Heart right ventricle (tissue), 16 donors: ENCODE measurements around the gene OR5M10. TPM values are rescaled to one million over a fixed set of nuclear protein-coding genes. Genes with fewer than 3 reads are reported as not detected.
"Not testable (repeated sequence)": the region's sequence is repeated elsewhere in the genome, so short reads cannot be mapped to it uniquely, and the experiment has no call there.

ENCODE experiments used
- ATAC-seq, 8 donors: fragments of 200-7000 bp; cut with Tn5 transposase; one replicate each; pipeline ENCODE4 v1.9.1; 2020; ENCODE audit warnings: mild to moderate bottlenecking in 8 of 8, moderate library complexity in 8 of 8, moderate number of reproducible peaks in 1 of 8
- DNase-seq, 2 donors: peaks; one replicate each; pipeline ENCODE4 v3.0.0-alpha.2; 2020
- H3K27ac ChIP-seq, 10 donors: fragments of 200-600 bp; sonication (generic) in 2 of 10; one replicate each; pipeline versions ENCODE4 v1.5.0 to v1.8.0; 2020 to 2022; ENCODE audit warnings: mild to moderate bottlenecking in 3 of 10
- H3K27me3 ChIP-seq, 7 donors: fragments of 200-600 bp; one replicate each; pipeline ENCODE4 v1.8.0; 2021 to 2022; ENCODE audit warnings: mild to moderate bottlenecking in 2 of 7
- H3K36me3 ChIP-seq, 9 donors: fragments of 200-600 bp; sonication (generic) in 1 of 9; one replicate each; pipeline versions ENCODE4 v1.5.0 to v1.8.0; 2020 to 2022; ENCODE audit warnings: mild to moderate bottlenecking in 2 of 9
- H3K4me1 ChIP-seq, 9 donors: fragments of 200-600 bp; sonication (generic) in 1 of 9; one replicate each; pipeline versions ENCODE4 v1.5.0 to v1.8.0; 2020 to 2022; ENCODE audit warnings: mild to moderate bottlenecking in 4 of 9
- H3K4me3 ChIP-seq, 10 donors: fragments of 200-600 bp; sonication (generic) in 2 of 10; one replicate each; pipeline versions ENCODE4 v1.5.0 to v1.8.0; 2020 to 2022; ENCODE audit warnings: mild to moderate bottlenecking in 7 of 10, moderate library complexity in 2 of 10
- H3K9me3 ChIP-seq, 11 donors: fragments of 200-600 bp in 10 of 11; sonication (generic) in 2 of 11; one replicate each; pipeline versions ENCODE4 v1.5.0 to v1.8.0; 2013 to 2022; ENCODE audit warnings: mild to moderate bottlenecking in 2 of 11, control low read depth in 1 of 11, moderate library complexity in 1 of 11
- WGBS, 2 donors: extraction: QIAGEN DNeasy Blood & Tissue Kit; methylation state at CpG; one replicate each; pipeline ENCODE4 v1.1.7; 2013; ENCODE audit warnings: inconsistent platforms in 1 of 2; 5-methylcytosine and 5-hydroxymethylcytosine counted together
- intact Hi-C, 10 donors: fragments of 100-400 bp; cut with DNase I; formaldehyde crosslinking; loops; one replicate each; pipeline versions ENCODE4 v1.11.1 to v1.14.2; 2022
- long read RNA-seq, 3 donors: library from polyadenylated mRNA; unstranded; transcript quantifications; one replicate each; pipeline ENCODE4 v2.0.0, GENCODE V29; 2020 to 2021
- polyA plus RNA-seq, 2 donors: library from polyadenylated mRNA; stranded (reverse); fragments of 200-250 nt; gene quantifications; one replicate each; pipeline ENCODE4 v1.2.3, GENCODE V29; 2013
- total RNA-seq, 10 donors: library from RNA; stranded (reverse); fragmentation: NEBNext Ultra II Directional in 3 of 10; extraction: Animal tissue kit (Norgen Biotek cat#: 25700) in 3 of 10; gene quantifications; one replicate each; pipeline versions ENCODE4 v1.2.1 to v1.2.4, GENCODE V29; 2021 to 2023
- TF ChIP-seq, protein P1 (sequence below), 9 donors: fragments of 200-600 bp; sonication (generic) in 2 of 9; IDR thresholded peaks; one replicate each; pipeline versions ENCODE4 v1.5.0 to v1.8.0; 2021 to 2022; ENCODE audit warnings: antibody characterized with exemption in 9 of 9, mild to moderate bottlenecking in 5 of 9, moderate library complexity in 1 of 9
- donor health status: Arrhythmogenic right ventricular cardiomyopathy.
- donor health status: ischemic (EF 13 %, LVEDD 7.1; RV severe dilation, severe dysfunction).
- donor health status: healthy with polysubstance abuse.
- donor health status: DM: no; HTN: yes; CAD: no.
- donor health status: DM: no; HTN: no; CAD: no.
- donor health status: ischemic (EF 25% LVEDD 6.9; RV normal size, moderate dysfunction).
- donor health status: ischemic (EF 25% LVEDD 5.7; RV mildly dilated, moderate dysfunction).
- donor health status: healthy.
- donor health status: DM: yes; HTN: yes; CAD: no.
- donor health status: Ischemic cardiomyopathy.
- donor health status: ischemic (EF 35%, LVEDD 5.7; RV mildly dilated, moderate dysfunction).
- donor health status: nonischemic (EF 11% LVEDD 7.7; RV severe dilation, severe dysfunction).
- donor health status: DM: yes; HTN: yes; CAD: no.
- donor health status: PGD.
- donor health status: ischemic (EF 29% LVEDD 5.4; RV normal size, mild dysfunction).
- donor health status: nonischemic (EF 23%, LVEDD 6.1; RV moderate dilation, normal function).

OR5M10 gene
- total RNA-seq (not detected), polyA plus RNA-seq (not detected)
- long read RNA-seq, donor 1, result 0 reads
- long read RNA-seq, donor 2, result 0 reads
- long read RNA-seq, donor 3, result 0 reads

GRCh38 chr11:56577621-56578020, at the start of gene OR5M10:
OR5M10 (minus strand) TSS chr11:56577721; CDS start chr11:56577721, 0 bp downstream.
- H3K27me3 ChIP-seq, result no peaks in the 10 kb centered on the region
- no peaks in the 10 kb centered on the region for H3K4me1 ChIP-seq
- WGBS, 2 donors, result 39 to 54% methylated on average over 3 of the region's 3 CpGs
- H3K9me3 ChIP-seq, result no peaks in the 10 kb centered on the region
- H3K36me3 ChIP-seq, result no peaks in the 10 kb centered on the region
- ATAC-seq (no peak), DNase-seq (no peak)
- H3K27ac ChIP-seq, result no peak within 1 kb of the TSS
- H3K4me3 ChIP-seq, result no peak within 1 kb of the TSS
- TF ChIP-seq, protein P1, sequence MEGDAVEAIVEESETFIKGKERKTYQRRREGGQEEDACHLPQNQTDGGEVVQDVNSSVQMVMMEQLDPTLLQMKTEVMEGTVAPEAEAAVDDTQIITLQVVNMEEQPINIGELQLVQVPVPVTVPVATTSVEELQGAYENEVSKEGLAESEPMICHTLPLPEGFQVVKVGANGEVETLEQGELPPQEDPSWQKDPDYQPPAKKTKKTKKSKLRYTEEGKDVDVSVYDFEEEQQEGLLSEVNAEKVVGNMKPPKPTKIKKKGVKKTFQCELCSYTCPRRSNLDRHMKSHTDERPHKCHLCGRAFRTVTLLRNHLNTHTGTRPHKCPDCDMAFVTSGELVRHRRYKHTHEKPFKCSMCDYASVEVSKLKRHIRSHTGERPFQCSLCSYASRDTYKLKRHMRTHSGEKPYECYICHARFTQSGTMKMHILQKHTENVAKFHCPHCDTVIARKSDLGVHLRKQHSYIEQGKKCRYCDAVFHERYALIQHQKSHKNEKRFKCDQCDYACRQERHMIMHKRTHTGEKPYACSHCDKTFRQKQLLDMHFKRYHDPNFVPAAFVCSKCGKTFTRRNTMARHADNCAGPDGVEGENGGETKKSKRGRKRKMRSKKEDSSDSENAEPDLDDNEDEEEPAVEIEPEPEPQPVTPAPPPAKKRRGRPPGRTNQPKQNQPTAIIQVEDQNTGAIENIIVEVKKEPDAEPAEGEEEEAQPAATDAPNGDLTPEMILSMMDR (IDR thresholded peaks at IDR 0.05), result no peak
- intact Hi-C loops, result no loop called here

- Histone ChIP-seq H3K4me3 (no peak overlapping the region), H3K36me3 (no peaks in the 10 kb centered on the region), H3K27me3 (no peaks in the 10 kb centered on the region), H3K4me1 (no peaks in the 10 kb centered on the region), H3K9me3 (no peaks in the 10 kb centered on the region), H3K27ac (no peak overlapping the region)
- ATAC-seq (no peak), DNase-seq (no peak)
- intact Hi-C loops, result loop anchor here in 4 of 10 donors (5.0 to 10.0 kb wide), 3 partner anchors 51 to 159 kb away; no protein-coding TSS in a partner anchor
- 43 to 46% methylated on average over 2 of the region's 2 CpGs for WGBS, 2 donors
- TF ChIP-seq, protein P1 (IDR thresholded peaks at IDR 0.05), result no peak
These were observed 48.4 kb upstream of the OR5M10 start for GRCh38 chr11:56625946-56626345.

DNA sequence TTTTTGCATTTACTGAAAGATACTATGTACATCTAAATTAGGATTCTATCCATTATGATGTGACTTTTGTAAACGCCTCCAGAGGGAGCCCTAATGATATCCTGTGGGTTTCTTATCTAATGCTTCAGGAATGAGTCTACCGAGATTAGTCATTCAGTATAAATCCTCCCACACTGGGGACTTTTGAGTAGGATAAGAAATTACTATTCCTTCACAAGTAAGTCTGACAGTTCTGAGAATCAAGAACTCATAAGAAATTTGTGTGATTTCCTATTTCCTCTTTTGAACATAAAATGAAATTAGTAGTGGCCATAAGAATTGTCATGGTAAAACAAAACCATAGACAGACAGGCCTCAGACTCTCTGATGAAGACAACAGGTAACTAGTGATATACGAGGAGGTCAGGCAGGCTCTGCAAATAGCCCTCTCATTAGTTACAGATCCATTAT, 47.2 kb upstream of the OR5M10 start:
- no peaks in the 10 kb centered on the region for H3K9me3 ChIP-seq
- TF ChIP-seq, protein P1 (IDR thresholded peaks at IDR 0.05), result peak in 7 of 9 donors; percentile 29 to 60 (median 48)
- H3K27me3 ChIP-seq, result peaks cover 0 to 2% (median 0%) of the 10 kb centered on the region in 7 donors
- WGBS, 2 donors, result 4 to 10% methylated on average over 3 of the region's 3 CpGs
- H3K4me1 ChIP-seq, result no peaks in the 10 kb centered on the region
- no peaks in the 10 kb centered on the region for H3K36me3 ChIP-seq
- H3K27ac ChIP-seq, result no peak overlapping the region
- ATAC-seq (peak in 1 of 8 donors; percentile 70), DNase-seq (no peak)
- intact Hi-C loops, result loop anchor here in 6 of 10 donors (5.0 to 10.0 kb wide), 4 partner anchors 53 to 160 kb away; no protein-coding TSS in a partner anchor
- no peak overlapping the region for H3K4me3 ChIP-seq

DNA sequence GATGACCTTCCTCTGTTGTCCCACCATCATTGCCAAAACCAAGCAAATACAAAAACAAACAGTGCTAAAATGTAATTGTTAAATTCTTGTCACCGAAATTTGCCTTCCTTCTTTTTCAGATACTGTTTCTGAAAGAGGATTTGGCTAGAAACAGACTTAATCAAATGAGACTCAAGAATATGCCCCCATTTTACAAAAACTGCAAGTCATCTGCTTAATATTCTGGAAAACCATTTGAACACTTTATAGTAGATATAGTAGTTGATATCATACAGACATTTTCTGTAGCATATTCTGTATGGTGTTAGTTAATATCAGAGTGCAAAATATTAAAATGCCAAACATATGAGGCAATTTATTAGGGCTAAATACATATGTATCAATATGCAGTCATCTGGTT, 33.7 kb upstream of the OR5M10 start:
- no peak overlapping the region for H3K27ac ChIP-seq
- 76 to 93% methylated on average over 1 of the region's 1 CpG for WGBS, 2 donors

GRCh38 chr11:56592088-56592717, 14.7 kb upstream of the OR5M10 start:
- DNase-seq, ATAC-seq, H3K4me1 ChIP-seq, intact Hi-C loops, H3K4me3 ChIP-seq, H3K27me3 ChIP-seq, H3K36me3 ChIP-seq, H3K27ac ChIP-seq: not testable (repeated sequence)
- peaks cover 0 to 30% (median 0%) of the 10 kb centered on the region in 11 donors for H3K9me3 ChIP-seq
- 90 to 92% methylated on average over 19 to 20 of the region's 20 CpGs for WGBS, 2 donors

More for the DNA sequence above, 33.7 kb upstream of the OR5M10 start:
- ATAC-seq (no peak), DNase-seq (no peak)
- H3K27me3 ChIP-seq, result no peaks in the 10 kb centered on the region
- no peak overlapping the region for H3K4me3 ChIP-seq
- TF ChIP-seq, protein P1 (IDR thresholded peaks at IDR 0.05), result no peak
- H3K36me3 ChIP-seq, result no peaks in the 10 kb centered on the region
- intact Hi-C loops, result no loop called here
- no peaks in the 10 kb centered on the region for H3K4me1 ChIP-seq
- no peaks in the 10 kb centered on the region for H3K9me3 ChIP-seq
